SK-N-SH (cell line): ENCODE measurements around the gene C5orf24. TPM values are rescaled to one million over a fixed set of nuclear protein-coding genes. Genes with fewer than 3 reads are reported as not detected.

Experiments used
- CTCF ChIA-PET: fragments of 300-600, 350-600 bp; formaldehyde crosslinking; extraction: SDS; loops from one replicate; lab custom pipeline; 2021; lab: Yijun Ruan, JAX
- POLR2A ChIA-PET: fragments of 350-600 bp; sonication (Branson Sonifier 250); formaldehyde crosslinking; extraction: SDS; loops from one replicate; lab custom pipeline; 2020; ENCODE audit warnings: antibody characterized with exemption, inconsistent platforms; lab: Yijun Ruan, JAX
- DNase-seq: peaks from one replicate; pipeline ENCODE4 v3.0.0; 2012
- H2AFZ ChIP-seq: fragments of 200-600 bp; sonication (generic); 2 replicates; pipeline ENCODE4 v1.8.1; 2016; ENCODE audit warnings: antibody characterized with exemption, mild to moderate bottlenecking, low read depth
- H3F3A ChIP-seq: fragments of 200-600 bp; sonication (generic); replicated peaks from 2 replicates; pipeline ENCODE3; 2016; ENCODE audit warnings: antibody characterized with exemption, mild to moderate bottlenecking; ENCODE audit not compliant: insufficient read depth
- H3K27ac ChIP-seq, 2 experiments: fragments of 200-500 bp in 1 of 2; fragments of 200-600 bp in 1 of 2; sonication (Bioruptor generic) in 1 of 2; sonication (generic), shearing (Covaris generic) in 1 of 2; 2 replicates each; pipeline versions ENCODE4 v1.5.1 to v1.6.1; 2014 to 2016; ENCODE audit warnings: low read depth in 2 of 2, inconsistent platforms in 1 of 2, low read length in 1 of 2, mild to moderate bottlenecking in 1 of 2, mixed read lengths in 1 of 2
- H3K27me3 ChIP-seq: fragments of 200-600 bp; sonication (generic), shearing (Covaris generic); 2 replicates; pipeline ENCODE4 v1.6.1; 2016; ENCODE audit warnings: mixed run types; ENCODE audit not compliant: insufficient read depth
- H3K36me3 ChIP-seq, 2 experiments: fragments of 200-500 bp in 1 of 2; fragments of 200-600 bp in 1 of 2; sonication (Bioruptor generic) in 1 of 2; sonication (generic) in 1 of 2; replicated peaks in 1 of 2; 2 replicates each; pipeline versions ENCODE3 to v1.5.1; 2014 to 2016; ENCODE audit warnings: low read length in 1 of 2, mild to moderate bottlenecking in 1 of 2; ENCODE audit not compliant: insufficient read depth in 2 of 2, control insufficient read depth in 1 of 2
- H3K4me1 ChIP-seq, 2 experiments: fragments of 200-500 bp in 1 of 2; fragments of 200-600 bp in 1 of 2; sonication (Bioruptor generic) in 1 of 2; sonication (generic), shearing (Covaris generic) in 1 of 2; 2 replicates each; pipeline versions ENCODE4 v1.5.1 to v1.6.1; 2014 to 2016; ENCODE audit warnings: low read depth in 1 of 2, low read length in 1 of 2, mixed run types in 1 of 2; ENCODE audit not compliant: insufficient read depth in 2 of 2, control insufficient read depth in 1 of 2
- H3K4me2 ChIP-seq: fragments of 200-600 bp; sonication (generic), shearing (Covaris generic); 2 replicates; pipeline ENCODE4 v1.6.1; 2017; ENCODE audit warnings: mixed run types
- H3K4me3 ChIP-seq, 2 experiments: fragments of 200-500 bp in 1 of 2; fragments of 200-600 bp in 1 of 2; sonication (Bioruptor generic) in 1 of 2; sonication (generic), shearing (Covaris generic) in 1 of 2; 2 replicates each; pipeline versions ENCODE4 v1.5.1 to v1.8.1; 2014 to 2016; ENCODE audit warnings: low read depth in 2 of 2, inconsistent platforms in 1 of 2, low read length in 1 of 2, mild to moderate bottlenecking in 1 of 2, mixed read lengths in 1 of 2, moderate library complexity in 1 of 2
- H3K79me2 ChIP-seq: fragments of 200-600 bp; sonication (generic); 2 replicates; pipeline ENCODE4 v1.8.1; 2017; ENCODE audit warnings: mild to moderate bottlenecking; ENCODE audit not compliant: insufficient read depth
- H3K9ac ChIP-seq: fragments of 200-600 bp; sonication (generic); 2 replicates; pipeline ENCODE4 v1.6.1; 2017; ENCODE audit warnings: mixed run types
- H3K9me2 ChIP-seq: fragments of 200-600 bp; sonication (generic); 2 replicates; pipeline ENCODE4 v1.6.1; 2017; ENCODE audit warnings: mixed run types
- H3K9me3 ChIP-seq: fragments of 200-600 bp; sonication (generic); 2 replicates; pipeline ENCODE4 v1.6.1; 2017; ENCODE audit warnings: mixed run types, mild to moderate bottlenecking, moderate library complexity
- H4K20me1 ChIP-seq: fragments of 200-600 bp; sonication (generic); 2 replicates; pipeline ENCODE4 v1.6.1; 2017; ENCODE audit warnings: mild to moderate bottlenecking, mixed run types; ENCODE audit not compliant: insufficient read depth
- ELF1 ChIP-seq: IDR thresholded peaks from 2 replicates; pipeline ENCODE4 v1.4.0; 2012
- EZH2phosphoT487 ChIP-seq: fragments of 200-600 bp; sonication (generic); IDR thresholded peaks from 2 replicates; pipeline ENCODE4 v1.6.1; 2017; ENCODE audit warnings: low read depth, mixed run types, mild to moderate bottlenecking, antibody characterized with exemption, moderate library complexity, borderline replicate concordance
- FOSL2 ChIP-seq: IDR thresholded peaks from 2 replicates; pipeline ENCODE4 v1.4.0; 2012; ENCODE audit warnings: low read depth, mild to moderate bottlenecking, moderate library complexity, borderline replicate concordance
- FOXJ3 ChIP-seq: sonication (generic); formaldehyde crosslinking; IDR thresholded peaks from 2 replicates; pipeline ENCODE4 v1.5.1; 2020; ENCODE audit warnings: mild to moderate bottlenecking, missing genetic modification reagents
- FOXM1 ChIP-seq: IDR thresholded peaks from 2 replicates; pipeline ENCODE4 v1.4.0; 2012; ENCODE audit warnings: low read depth, mild to moderate bottlenecking
- GATA2 ChIP-seq: sonication (generic); formaldehyde crosslinking; IDR thresholded peaks from 2 replicates; pipeline ENCODE4 v1.5.0; 2020; ENCODE audit warnings: mild to moderate bottlenecking, missing genetic modification reagents
- MXI1 ChIP-seq: IDR thresholded peaks from 2 replicates; pipeline ENCODE4 v1.6.1; 2012; ENCODE audit warnings: mild to moderate bottlenecking, low read depth, low read length, improper control_type of control experiment
- POLR2AphosphoS5 ChIP-seq: IDR thresholded peaks from 2 replicates; pipeline ENCODE4 v1.6.1; 2012; ENCODE audit warnings: low read depth, low read length
- RAD21 ChIP-seq: IDR thresholded peaks from 2 replicates; pipeline ENCODE4 v1.6.1; 2012; ENCODE audit warnings: mild to moderate bottlenecking, low read length
- RCOR1 ChIP-seq: fragments of 150-350 bp; IDR thresholded peaks from 2 replicates; pipeline ENCODE4 v1.6.1; 2017; ENCODE audit warnings: antibody characterized with exemption, low read length
- RXRA ChIP-seq: IDR thresholded peaks from 2 replicates; pipeline ENCODE4 v1.4.0; 2012; ENCODE audit warnings: low read depth, mild to moderate bottlenecking, borderline replicate concordance
- SMC3 ChIP-seq: IDR thresholded peaks from 2 replicates; pipeline ENCODE4 v1.6.1; 2012; ENCODE audit warnings: low read depth, low read length, improper control_type of control experiment
- TCF12 ChIP-seq: IDR thresholded peaks from 2 replicates; pipeline ENCODE4 v1.4.0; 2012
- TEAD4 ChIP-seq: IDR thresholded peaks from 2 replicates; pipeline ENCODE4 v1.4.0; 2012; ENCODE audit warnings: mild to moderate bottlenecking, borderline replicate concordance; ENCODE audit not compliant: insufficient read depth
- WGBS: methylation state at CpG from one replicate; pipeline ENCODE4 v1.1.6; 2017; ENCODE audit warnings: low lambda C conversion rate; 5-methylcytosine and 5-hydroxymethylcytosine counted together
- polyA plus RNA-seq, 3 experiments: library from polyadenylated mRNA; depleted of rRNA; stranded (reverse); fragments of >200 nt; gene quantifications; 2 replicates each; pipeline ENCODE4 v1.2.3, GENCODE V29; 2012
- TF ChIP-seq, protein P1 (sequence below): IDR thresholded peaks from 2 replicates; pipeline ENCODE4; 2012
- TF ChIP-seq, protein P2 (sequence below): IDR thresholded peaks from 2 replicates; pipeline ENCODE4 v1.4.0; 2012; ENCODE audit warnings: low read depth, borderline replicate concordance
- TF ChIP-seq, protein P3 (sequence below): fragments of 150-350 bp; IDR thresholded peaks from 2 replicates; pipeline ENCODE4 v1.6.1; 2016; ENCODE audit warnings: mild to moderate bottlenecking, low read depth, low read length

Gene C5orf24
- polyA plus RNA-seq, 1 of the 3 experiments (the other 2 are of a cell fraction), result 21.8 TPM

DNA sequence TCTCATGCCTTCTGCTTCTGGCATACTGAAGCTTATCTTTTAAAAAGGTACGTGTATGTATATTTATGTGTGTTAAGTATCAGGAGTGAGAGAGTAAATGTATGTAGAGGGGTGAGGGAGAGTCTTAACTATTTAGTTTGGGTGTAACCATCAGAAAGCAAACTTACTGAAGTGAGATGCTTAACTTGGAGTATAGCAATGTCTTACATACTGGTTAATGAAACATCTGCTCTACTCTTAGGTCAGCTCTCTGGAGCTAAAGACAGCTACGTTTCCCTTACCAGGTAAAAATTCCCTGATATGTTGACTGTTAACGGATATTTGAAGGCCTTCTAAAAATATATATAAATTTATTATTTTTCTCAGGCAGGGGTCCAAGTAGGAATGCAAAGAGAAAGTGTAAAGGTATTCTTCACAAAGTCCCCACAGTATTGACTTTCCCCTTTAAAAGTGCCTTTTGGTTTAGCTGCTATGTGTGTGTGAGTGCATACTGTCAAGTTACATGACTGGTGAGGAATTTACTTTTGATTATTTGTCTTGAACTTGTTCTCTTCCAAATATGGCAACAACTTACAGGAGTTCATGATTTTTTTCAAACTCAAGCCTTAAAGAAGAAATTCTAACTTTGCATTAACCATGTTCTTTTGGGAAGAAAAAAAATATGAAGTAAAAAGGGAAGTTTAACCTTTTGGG lies 12.3 kb upstream of the C5orf24 start:
- no peaks in the 10 kb centered on the region for H4K20me1 ChIP-seq
- no peak overlapping the region for H2AFZ ChIP-seq
- DNase-seq, result no peak
- WGBS, result 92% methylated on average over 3 of the region's 3 CpGs
- H3K9me2 ChIP-seq, result no peaks in the 10 kb centered on the region
- no peak overlapping the region for H3K4me3 ChIP-seq
- H3K79me2 ChIP-seq, result peaks cover 3% of the 10 kb centered on the region; the same call in 1 of the 2 replicates
- POLR2A ChIA-PET, result interaction anchor here (1.0 kb wide), 1 partner anchor 9 kb away, joined by 3 read pairs; no protein-coding TSS in a partner anchor
- no peak overlapping the region for H3K27ac ChIP-seq
- no peaks in the 10 kb centered on the region for H3K9me3 ChIP-seq
- no peaks in the 10 kb centered on the region for H3K27me3 ChIP-seq
- peaks cover 4% of the 10 kb centered on the region for H3F3A ChIP-seq
- peaks cover 28 to 48% of the 10 kb centered on the region in 2 experiments for H3K36me3 ChIP-seq
- CTCF ChIA-PET, result interaction anchor here (1.2 kb wide), 1 partner anchor 8 kb away, joined by 5 read pairs; no protein-coding TSS in a partner anchor
- TF ChIP-seq GATA2 (CRISPR knock-in tag), result no peak
- TF ChIP-seq, protein P1, sequence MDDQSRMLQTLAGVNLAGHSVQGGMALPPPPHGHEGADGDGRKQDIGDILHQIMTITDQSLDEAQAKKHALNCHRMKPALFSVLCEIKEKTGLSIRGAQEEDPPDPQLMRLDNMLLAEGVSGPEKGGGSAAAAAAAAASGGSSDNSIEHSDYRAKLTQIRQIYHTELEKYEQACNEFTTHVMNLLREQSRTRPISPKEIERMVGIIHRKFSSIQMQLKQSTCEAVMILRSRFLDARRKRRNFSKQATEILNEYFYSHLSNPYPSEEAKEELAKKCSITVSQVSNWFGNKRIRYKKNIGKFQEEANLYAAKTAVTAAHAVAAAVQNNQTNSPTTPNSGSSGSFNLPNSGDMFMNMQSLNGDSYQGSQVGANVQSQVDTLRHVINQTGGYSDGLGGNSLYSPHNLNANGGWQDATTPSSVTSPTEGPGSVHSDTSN, result no peak
- H3K9ac ChIP-seq, result no peak overlapping the region
- H3K4me1 ChIP-seq, result no peaks in the 10 kb centered on the region
- no peak overlapping the region for H3K4me2 ChIP-seq

DNA sequence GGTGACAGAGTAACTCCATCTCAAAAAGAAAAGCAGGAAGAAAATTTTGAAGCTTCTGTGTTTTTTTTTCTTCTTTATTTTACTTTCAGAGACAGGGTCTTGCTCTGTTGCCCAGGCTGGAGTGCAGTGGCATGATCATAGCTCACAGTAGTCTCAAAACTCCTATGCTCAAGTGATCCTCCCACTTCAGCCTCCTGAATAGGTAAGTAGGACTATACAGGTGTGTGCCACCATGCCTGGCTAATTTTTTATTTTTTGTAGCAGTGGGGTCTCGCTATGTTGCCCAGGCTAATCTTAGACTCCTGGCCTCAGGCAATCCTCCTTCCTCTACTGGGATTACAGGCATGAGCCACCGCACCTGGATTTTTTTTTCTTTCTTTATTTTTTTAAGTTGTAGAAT lies 10.1 kb upstream of the C5orf24 start:
- Histone ChIP-seq H3K36me3 (peaks cover 8 to 41% of the 10 kb centered on the region in 2 experiments), H3K9ac (no peak overlapping the region), H3K9me3 (no peaks in the 10 kb centered on the region), H3K4me1 (no peaks in the 10 kb centered on the region), H3K27ac (no peak overlapping the region), H3K4me3 (no peak overlapping the region), H3F3A (peaks cover 4% of the 10 kb centered on the region), H3K79me2 (peaks cover 3% of the 10 kb centered on the region; the same call in 1 of the 2 replicates), H3K4me2 (no peak overlapping the region), H3K27me3 (no peaks in the 10 kb centered on the region), H2AFZ (no peak overlapping the region), H4K20me1 (no peaks in the 10 kb centered on the region), H3K9me2 (no peaks in the 10 kb centered on the region)
- 94% methylated on average over 2 of the region's 2 CpGs for WGBS
- ChIA-PET CTCF (interaction anchor here (1.3 kb wide), 1 partner anchor 69 kb away, joined by 4 read pairs; the partner anchor contains the start of gene PCBD2), POLR2A (no interaction called here)
- DNase-seq, result no peak
- TF ChIP-seq RAD21 (no peak), FOXM1 (no peak), POLR2AphosphoS5 (no peak), SMC3 (no peak), GATA2 (CRISPR knock-in tag) (no peak), RXRA (no peak), ELF1 (no peak), MXI1 (no peak), FOSL2 (no peak), FOXJ3 (no peak), TEAD4 (no peak), EZH2phosphoT487 (no peak), TCF12 (no peak), RCOR1 (no peak)
- TF ChIP-seq, protein P1, result no peak
- TF ChIP-seq, protein P2, sequence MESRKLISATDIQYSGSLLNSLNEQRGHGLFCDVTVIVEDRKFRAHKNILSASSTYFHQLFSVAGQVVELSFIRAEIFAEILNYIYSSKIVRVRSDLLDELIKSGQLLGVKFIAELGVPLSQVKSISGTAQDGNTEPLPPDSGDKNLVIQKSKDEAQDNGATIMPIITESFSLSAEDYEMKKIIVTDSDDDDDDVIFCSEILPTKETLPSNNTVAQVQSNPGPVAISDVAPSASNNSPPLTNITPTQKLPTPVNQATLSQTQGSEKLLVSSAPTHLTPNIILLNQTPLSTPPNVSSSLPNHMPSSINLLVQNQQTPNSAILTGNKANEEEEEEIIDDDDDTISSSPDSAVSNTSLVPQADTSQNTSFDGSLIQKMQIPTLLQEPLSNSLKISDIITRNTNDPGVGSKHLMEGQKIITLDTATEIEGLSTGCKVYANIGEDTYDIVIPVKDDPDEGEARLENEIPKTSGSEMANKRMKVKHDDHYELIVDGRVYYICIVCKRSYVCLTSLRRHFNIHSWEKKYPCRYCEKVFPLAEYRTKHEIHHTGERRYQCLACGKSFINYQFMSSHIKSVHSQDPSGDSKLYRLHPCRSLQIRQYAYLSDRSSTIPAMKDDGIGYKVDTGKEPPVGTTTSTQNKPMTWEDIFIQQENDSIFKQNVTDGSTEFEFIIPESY, result no peak
- TF ChIP-seq, protein P3, sequence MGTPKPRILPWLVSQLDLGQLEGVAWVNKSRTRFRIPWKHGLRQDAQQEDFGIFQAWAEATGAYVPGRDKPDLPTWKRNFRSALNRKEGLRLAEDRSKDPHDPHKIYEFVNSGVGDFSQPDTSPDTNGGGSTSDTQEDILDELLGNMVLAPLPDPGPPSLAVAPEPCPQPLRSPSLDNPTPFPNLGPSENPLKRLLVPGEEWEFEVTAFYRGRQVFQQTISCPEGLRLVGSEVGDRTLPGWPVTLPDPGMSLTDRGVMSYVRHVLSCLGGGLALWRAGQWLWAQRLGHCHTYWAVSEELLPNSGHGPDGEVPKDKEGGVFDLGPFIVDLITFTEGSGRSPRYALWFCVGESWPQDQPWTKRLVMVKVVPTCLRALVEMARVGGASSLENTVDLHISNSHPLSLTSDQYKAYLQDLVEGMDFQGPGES, result no peak
